A549 (cell line): ENCODE results near the gene PLD1.

Source experiments
- CBX8 ChIP-seq: fragments of 200-600 bp; sonication (generic); IDR thresholded peaks from 2 replicates; pipeline ENCODE4 v1.6.1; 2016
- CHD2 ChIP-seq: fragments of 150-350 bp; IDR thresholded peaks from 2 replicates; pipeline ENCODE4 v1.6.1; 2014; ENCODE audit warnings: low read length; ENCODE audit not compliant: partially characterized antibody
- CTCF ChIP-seq: fragments of >200 bp; sonication (Bioruptor Twin); formaldehyde crosslinking; IDR thresholded peaks from 3 replicates; pipeline ENCODE4 v1.5.1; 2016
- EP300 ChIP-seq, 2 experiments: fragments of >200 bp; sonication (Bioruptor Twin); formaldehyde crosslinking; IDR thresholded peaks; 2 replicates in 1 of 2; 3 replicates in 1 of 2; pipeline ENCODE4 v1.6.1; 2016 to 2017
- HOXB5 ChIP-seq: fragments of 250-450 bp; sonication (Bioruptor Pico); IDR thresholded peaks from 2 replicates; pipeline ENCODE4 v1.5.0; 2020; ENCODE audit warnings: mild to moderate bottlenecking, moderate library complexity
- JUNB ChIP-seq: fragments of >200 bp; sonication (Bioruptor Twin); formaldehyde crosslinking; IDR thresholded peaks from 2 replicates; pipeline ENCODE4 v1.6.1; 2016
- KDM1A ChIP-seq: fragments of 200-600 bp; sonication (generic); IDR thresholded peaks from 2 replicates; pipeline ENCODE4 v1.6.1; 2016; ENCODE audit warnings: low read depth, mild to moderate bottlenecking
- KDM5A ChIP-seq: fragments of 200-600 bp; sonication (generic); IDR thresholded peaks from 2 replicates; pipeline ENCODE4 v1.6.1; 2016; ENCODE audit warnings: antibody characterized with exemption, mild to moderate bottlenecking
- MAX ChIP-seq: IDR thresholded peaks from 2 replicates; pipeline ENCODE4 v1.6.1; 2012
- POLR2A ChIP-seq: IDR thresholded peaks from 2 replicates; pipeline ENCODE4 v1.6.1; 2012; ENCODE audit warnings: mild to moderate bottlenecking, low read length
- RCOR1 ChIP-seq: fragments of 150-350 bp; IDR thresholded peaks from 2 replicates; pipeline ENCODE4 v1.6.1; 2014; ENCODE audit warnings: antibody characterized with exemption, low read length, low read depth
- REST ChIP-seq: fragments of 200-600 bp; sonication (generic); IDR thresholded peaks from 2 replicates; pipeline ENCODE4 v1.6.1; 2016; ENCODE audit warnings: antibody characterized with exemption, mild to moderate bottlenecking, moderate library complexity
- SMC3 ChIP-seq: fragments of >200 bp; sonication (Bioruptor Twin); formaldehyde crosslinking; IDR thresholded peaks from 3 replicates; pipeline ENCODE4 v1.6.1; 2018; ENCODE audit warnings: inconsistent platforms
- TF ChIP-seq, protein P1 (sequence below): IDR thresholded peaks from 2 replicates; pipeline ENCODE4 v1.6.1; 2012

DNA sequence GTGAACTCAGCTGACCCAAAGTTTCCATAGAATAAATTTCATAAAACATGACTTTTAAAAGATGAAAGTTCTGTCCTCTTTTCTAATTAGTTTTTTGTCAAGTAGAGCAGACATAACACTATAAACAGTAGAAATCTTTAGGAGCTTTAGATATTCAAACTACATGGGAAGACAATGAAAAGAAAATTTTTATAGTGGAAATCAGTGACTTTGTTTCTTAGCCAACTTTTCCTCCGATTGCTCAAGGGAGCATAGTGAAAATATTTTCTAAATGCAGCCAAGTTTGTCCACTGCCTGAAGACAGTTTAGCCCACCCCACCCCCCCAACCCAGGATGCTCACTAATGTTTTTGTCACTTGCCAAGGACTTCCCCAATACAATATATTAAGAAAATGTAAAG lies 114.9 kb downstream of the PLD1 start:
- TF ChIP-seq CTCF (no peak), HOXB5 (CRISPR knock-in tag) (no peak), REST (no peak), EP300 (IDR thresholded peaks at IDR 0.05) (no peak), CBX8 (no peak), POLR2A (no peak), KDM5A (no peak), SMC3 (no peak), CHD2 (no peak), JUNB (no peak), KDM1A (no peak), MAX (no peak), RCOR1 (no peak)
- TF ChIP-seq, protein P1, sequence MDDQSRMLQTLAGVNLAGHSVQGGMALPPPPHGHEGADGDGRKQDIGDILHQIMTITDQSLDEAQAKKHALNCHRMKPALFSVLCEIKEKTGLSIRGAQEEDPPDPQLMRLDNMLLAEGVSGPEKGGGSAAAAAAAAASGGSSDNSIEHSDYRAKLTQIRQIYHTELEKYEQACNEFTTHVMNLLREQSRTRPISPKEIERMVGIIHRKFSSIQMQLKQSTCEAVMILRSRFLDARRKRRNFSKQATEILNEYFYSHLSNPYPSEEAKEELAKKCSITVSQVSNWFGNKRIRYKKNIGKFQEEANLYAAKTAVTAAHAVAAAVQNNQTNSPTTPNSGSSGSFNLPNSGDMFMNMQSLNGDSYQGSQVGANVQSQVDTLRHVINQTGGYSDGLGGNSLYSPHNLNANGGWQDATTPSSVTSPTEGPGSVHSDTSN: no peak
